GM18502 (cell line): ENCODE results near the gene MSH2.

Source experiments
- ATAC-seq: cut with Tn5 transposase; IDR thresholded peaks from one replicate; pipeline ENCODE4 v1.9.1; 2021; ENCODE audit warnings: mild to moderate bottlenecking; ENCODE audit not compliant: unreplicated experiment, poor library complexity

Gene MSH2

GRCh38 chr2:47528455-47528854 is 125.5 kb downstream of the MSH2 start:
- ATAC-seq: no peak

- ATAC-seq: no peak
Observed at GRCh38 chr2:47528874-47529273, 125.9 kb downstream of the MSH2 start.

- no peak for ATAC-seq
Observed at GRCh38 chr2:47530105-47530760, 127.3 kb downstream of the MSH2 start.

GRCh38 chr2:47531378-47532042 is 128.6 kb downstream of the MSH2 start:
- no peak for ATAC-seq
